HuH-7.5 (cell line): ENCODE measurements around the gene IL26.
"Not testable (repeated sequence)": the region's sequence is repeated elsewhere in the genome, so short reads cannot be mapped to it uniquely, and the experiment has no call there.

Source experiments
- DNase-seq: peaks from one replicate; pipeline ENCODE4 v3.0.0; 2011; ENCODE audit warnings: low spot score

The IL26 gene

GRCh38 chr12:68198507-68199086 is 27.0 kb downstream of the IL26 start:
- no peak for DNase-seq

GRCh38 chr12:68190301-68190700 is 35.3 kb downstream of the IL26 start:
- DNase-seq: no peak

DNA sequence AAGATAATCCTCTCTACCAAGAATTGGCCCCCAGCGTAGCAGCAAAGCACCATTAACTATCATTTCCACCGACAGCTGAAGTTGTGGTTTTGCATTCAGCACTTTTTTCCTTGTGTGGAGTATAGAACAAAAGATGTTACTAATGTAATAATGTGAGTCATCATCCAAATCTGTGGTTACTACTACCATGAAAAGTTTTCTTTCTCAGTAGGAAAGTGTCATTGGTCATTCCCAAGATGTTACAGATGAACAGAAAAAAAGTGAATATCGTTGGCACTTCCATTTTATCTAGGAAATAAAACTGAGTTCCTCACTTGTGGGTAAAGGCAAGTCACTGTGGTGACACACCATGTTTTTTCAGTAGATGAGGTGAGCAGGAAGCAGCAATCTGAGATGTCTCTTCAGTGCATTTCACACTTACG is 35.8 kb downstream of the IL26 start:
- no peak for DNase-seq

- no peak for DNase-seq
Observed at GRCh38 chr12:68185598-68185997, 40.0 kb downstream of the IL26 start.

- DNase-seq: no peak
Observed at GRCh38 chr12:68180792-68181744, 44.5 kb downstream of the IL26 start.

DNA sequence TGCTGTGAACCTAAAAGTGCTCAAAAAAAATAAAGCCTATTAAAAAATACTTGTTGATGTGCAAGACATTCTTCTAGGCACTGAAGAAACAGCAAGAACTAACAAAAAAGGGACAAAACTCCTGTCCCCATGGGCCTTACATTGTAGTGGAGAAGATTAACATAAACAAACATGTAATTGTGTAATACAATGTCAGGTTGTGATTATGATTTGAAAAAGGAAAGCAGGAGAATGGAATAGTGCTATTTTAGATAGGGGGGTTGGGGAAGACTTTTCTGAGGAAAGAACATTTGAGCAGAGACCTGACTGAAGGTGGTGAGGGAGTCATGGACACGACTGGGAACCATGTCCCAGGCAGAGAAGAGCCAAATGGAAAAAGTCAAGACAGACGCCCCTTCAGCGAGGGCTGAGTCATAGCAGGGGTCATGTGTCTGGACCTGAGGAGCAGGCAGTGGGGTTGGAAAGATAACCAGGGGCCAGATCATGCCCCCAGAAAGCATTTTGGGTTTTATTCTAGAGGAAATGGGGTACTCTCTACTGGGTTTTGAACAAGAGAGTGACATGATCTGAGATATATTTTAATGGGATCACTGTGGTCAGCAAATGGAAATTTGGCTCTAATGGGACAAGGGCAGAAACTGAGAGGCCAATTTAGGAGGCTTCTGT is 46.7 kb downstream of the IL26 start:
- DNase-seq: no peak

GRCh38 chr12:68178184-68178583 is 47.4 kb downstream of the IL26 start:
- no peak for DNase-seq

DNA sequence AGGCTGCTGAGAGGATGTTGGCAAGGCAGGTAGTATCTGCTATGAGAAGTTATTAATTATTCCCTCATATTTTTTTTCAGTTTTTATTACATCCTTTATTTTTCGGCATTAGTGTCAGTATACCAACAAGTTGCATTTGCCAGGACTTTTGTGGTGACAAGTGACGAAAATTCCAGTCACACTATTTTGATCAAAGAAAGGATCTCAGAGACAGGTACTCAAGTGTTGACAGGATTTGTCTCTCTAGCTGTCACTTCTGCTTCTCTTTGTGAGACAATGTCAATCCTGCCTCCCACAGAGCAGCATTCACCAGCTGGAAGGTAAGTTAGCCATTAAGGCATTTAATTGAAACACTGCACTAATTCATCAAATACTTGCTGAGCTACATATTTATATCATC is 48.0 kb downstream of the IL26 start:
- DNase-seq: no peak

DNA sequence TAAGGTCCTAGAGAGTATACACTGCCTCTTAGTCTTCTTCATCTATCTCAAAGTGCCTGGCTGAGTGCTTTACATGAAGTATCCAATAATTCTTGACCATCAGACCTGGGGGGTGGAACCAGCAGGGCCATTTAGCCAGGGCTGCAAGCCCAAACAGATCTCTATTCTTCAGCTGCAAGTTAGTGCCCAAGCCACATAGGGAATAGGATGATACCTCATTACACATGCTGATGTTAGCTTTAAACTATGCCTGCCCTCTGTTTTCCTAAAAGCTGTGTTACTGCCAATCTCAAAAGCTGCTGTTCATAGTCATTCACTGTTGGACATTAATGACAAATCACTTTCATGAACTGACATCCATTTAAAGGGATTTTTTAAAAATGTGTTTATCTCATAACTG is 49.4 kb downstream of the IL26 start:
- no peak for DNase-seq

DNA sequence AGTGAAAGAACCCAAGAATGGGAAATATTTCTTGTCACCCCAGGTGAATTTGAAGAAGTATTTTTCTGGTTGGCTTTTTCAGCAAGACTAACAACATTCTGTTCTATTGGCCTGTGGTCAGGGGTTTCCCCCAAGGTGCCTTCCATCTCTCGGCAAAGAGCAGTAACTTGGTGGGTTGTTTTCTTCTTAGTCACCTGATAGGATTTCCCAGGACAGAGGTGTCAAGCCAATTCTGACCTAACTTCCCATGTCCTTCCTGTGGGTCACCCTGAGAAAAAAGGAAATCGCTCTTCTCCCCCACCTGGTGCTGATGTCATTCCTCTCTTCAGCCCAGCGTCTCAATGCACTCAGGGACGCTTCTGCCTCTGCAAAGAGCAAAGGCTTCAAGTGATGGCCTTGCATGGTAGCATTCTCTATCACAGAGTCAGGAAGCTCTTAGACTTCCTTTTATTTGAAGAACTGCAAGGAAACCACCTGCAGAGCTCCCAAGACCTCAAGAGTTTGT is 50.0 kb downstream of the IL26 start:
- no peak for DNase-seq

DNA sequence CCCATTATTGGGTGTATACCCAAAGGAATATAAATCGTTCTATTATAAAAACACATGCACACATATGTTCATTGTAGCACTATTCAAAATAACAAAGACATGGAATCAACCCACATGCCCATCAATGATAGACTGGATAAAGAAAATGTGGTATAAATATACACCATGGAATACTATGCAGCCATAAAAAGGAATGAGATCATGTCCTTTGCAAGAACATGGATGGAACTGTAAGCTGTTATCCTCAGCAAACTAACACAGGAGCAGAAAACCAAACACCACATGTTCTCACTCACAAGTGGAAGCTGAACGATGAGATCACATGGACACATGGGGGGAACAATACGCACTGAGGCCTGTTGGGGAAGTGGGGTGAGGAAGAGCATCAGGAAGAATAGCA is 50.8 kb downstream of the IL26 start:
- DNase-seq: not testable (repeated sequence)

DNA sequence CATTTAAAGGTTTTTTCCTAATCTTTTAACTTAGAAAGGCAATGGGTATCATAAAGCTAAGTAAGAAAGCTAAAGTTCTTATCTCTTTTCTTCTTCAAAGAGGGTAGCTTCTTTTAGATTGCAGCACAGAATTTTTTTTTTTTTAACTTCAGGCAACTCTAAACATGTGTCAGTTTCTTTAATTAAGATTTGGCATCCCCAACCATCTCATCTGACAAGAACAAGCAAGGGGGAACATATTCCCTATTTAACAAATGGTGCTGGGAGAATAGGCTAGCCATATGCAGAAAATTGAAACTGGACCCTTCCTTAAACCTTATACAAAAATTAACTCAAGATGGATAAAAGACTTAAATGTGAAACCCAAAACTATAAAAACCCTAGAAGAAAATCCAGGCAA is 51.8 kb downstream of the IL26 start:
- DNase-seq: no peak

DNA sequence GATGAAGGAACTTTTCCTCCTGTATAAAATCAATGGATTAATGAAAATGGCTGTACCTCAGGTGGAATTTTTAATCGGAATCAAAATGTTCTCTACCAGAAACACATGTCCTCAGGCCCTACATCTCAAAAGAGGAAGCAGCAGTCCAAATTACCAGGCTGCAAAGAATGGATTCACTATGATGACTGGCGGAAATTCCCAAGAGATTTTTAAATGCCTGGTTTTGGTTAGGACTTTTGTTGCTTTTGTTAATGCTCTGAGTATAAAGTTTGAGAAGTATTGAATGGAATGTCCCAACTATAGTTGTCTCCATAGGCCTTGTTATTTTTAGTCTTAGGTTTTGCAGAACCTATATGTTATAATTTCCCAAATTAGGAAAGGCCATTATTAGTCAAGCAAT is 54.9 kb downstream of the IL26 start:
- no peak for DNase-seq

GRCh38 chr12:68169213-68169889 is 56.3 kb downstream of the IL26 start:
- DNase-seq: no peak

- DNase-seq: no peak
Observed at GRCh38 chr12:68166317-68166831, 59.2 kb downstream of the IL26 start.

- no peak for DNase-seq
Observed at GRCh38 chr12:68163560-68164081, 62.0 kb downstream of the IL26 start.

DNA sequence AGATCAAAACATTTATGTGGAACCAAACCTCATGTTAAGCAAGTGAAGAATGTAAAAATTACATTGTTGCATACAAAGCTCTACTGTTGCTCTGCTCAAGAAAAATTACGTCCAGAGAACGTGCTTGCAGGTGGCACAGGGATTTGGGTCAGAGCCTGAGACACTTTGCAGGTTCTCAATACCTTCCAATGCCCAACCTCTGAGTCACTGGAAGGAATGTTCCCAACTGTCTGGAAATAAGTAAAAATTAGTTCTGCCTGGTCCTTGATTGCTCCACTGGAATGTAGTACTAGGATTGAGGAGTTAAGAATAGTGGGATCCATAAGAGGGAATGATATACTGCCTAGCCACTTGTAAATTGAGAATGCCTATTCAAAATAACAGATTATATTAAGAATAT is 63.2 kb downstream of the IL26 start:
- DNase-seq: no peak

- no peak for DNase-seq
Observed at GRCh38 chr12:68159681-68160304, 65.8 kb downstream of the IL26 start, which contains the start of gene IFNG. IFNG (minus strand) TSS chr12:68159740; CDS start chr12:68159615, 125 bp downstream.

- no peak for DNase-seq
Observed at GRCh38 chr12:68158432-68158831, 67.2 kb downstream of the IL26 start.

- no peak for DNase-seq
Observed at GRCh38 chr12:68157380-68157779, 68.2 kb downstream of the IL26 start.

DNA sequence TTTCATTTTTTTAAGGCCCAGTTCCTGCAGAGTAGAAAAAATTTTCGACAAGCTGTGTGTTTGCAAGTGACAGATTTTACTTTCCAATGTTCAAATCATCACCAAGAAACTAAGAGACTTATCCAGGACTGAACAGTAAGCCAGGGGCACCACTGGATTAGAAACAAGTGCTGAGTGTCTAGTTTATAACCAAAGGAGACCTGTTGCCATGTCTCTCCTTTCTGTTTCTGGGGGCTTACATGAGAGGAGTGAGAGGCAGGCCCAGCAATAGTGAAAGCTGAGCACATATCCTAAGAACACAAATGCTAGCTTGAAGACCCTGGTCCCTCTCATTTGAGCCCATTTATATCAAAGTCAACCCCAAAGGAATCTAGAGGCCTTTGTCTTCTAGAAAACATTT is 69.0 kb downstream of the IL26 start:
- no peak for DNase-seq
